Inferior parietal cortex (tissue), 1 donor: ENCODE results near the gene CX3CR1.
A peak's percentile ranks its signal among the peaks of the same experiment; 100 is the strongest.
"Not testable (repeated sequence)": the region's sequence is repeated elsewhere in the genome, so short reads cannot be mapped to it uniquely, and the experiment has no call there.

Experiments used
- DNase-seq: peaks from one replicate; pipeline ENCODE4 v3.0.0-alpha.2; 2016; ENCODE audit errors: extremely low spot score

Gene CX3CR1

DNA sequence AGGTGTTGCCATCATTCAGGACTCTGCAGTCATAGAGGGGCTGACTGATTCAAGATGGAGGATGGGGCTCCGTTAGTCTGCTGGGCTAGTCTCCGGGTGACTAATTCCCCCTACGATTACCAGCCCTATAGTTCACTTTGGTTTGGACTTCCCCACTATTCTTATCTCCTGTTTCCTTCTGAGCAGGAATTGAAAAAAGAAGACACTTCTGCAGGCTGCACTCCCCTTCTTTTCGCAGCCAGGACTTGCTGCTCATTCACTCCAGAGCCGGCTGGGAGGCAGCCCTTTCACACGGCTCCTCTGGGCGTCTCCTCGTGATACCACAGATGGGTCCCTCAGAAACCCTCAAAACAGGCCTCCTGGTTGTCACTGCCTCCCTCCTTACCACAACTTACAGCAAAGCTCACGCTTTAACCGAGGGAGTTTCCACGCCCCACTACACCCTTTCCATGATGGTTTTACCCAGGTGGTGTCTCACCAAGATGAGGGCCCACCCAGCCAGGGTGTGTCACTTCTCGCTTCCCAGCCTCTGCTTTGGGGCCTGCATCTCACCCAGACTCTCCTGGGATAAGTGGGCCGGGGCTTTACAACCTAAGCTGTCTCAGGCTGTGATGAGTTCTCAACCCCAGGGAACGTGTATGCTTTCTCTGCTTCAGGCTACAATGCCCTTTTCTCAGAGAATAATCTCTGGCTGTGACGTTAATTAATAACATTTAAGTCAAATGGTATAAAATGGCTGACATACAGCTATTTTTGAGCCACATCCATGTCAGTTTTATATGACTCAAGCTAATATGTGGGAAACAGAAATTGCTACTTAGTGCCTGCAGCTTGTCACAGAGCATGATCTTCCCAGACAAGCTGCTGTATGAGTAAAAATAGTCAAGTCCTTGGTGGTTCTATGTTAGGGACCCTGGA is 11.9 kb downstream of the CX3CR1 start:
- DNase-seq = no peak

DNA sequence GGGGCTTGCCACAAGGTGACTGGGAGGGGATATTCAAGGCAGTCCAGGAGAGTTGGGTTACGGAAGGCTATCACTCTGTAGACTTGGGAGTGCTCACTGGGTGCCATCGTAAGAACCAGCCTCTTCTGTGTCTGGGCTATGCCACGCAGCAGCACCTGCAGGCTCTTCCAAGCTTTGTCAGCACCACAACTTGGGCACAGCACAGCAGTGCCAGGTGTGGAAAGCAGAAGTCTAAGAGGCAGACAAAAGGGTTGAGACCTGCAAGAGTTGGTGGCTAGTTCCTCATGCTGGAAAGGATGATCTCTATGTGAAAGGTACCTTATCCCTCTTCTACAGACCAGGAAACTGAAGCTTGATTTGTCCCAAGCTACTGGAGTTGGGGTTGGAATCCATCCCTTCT is 15.8 kb downstream of the CX3CR1 start:
- no peak for DNase-seq

DNA sequence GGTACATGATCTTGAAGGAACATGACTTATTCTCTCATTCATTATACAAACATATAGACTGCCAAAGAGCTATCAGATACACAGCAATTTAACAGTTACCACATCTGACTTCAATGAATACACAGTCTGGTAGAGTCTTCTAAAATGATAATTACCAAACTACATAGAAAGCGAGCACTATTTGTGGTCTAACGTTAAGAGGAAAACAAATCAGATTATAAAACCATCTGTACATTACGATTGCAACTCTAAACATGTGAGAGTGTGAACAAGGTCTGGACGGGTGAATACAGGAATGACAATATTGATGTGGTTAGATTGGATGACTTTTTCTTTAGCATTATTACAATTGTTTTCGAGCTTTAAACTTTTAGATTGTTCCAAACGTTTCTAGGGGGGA is 16.3 kb downstream of the CX3CR1 start:
- DNase-seq = no peak

DNA sequence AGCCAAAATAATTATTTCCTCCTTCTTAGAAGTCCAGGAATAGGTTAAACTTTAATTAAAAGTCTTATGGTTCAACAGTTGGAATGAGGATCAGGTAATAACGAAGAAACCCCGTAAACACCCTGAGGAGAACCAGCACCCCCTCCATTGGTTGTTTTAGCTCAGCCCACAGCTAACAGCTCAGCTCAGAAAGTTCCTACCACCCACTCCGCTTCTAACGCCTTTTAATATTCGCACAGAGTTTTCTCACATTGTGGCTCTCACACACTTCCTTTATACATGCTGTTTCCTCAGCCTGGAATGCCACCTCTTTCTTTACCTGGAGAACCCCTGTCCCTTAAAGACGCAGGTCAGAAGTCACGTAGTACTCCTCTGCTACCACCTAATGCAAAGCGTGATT is 17.0 kb downstream of the CX3CR1 start:
- DNase-seq = no peak

DNA sequence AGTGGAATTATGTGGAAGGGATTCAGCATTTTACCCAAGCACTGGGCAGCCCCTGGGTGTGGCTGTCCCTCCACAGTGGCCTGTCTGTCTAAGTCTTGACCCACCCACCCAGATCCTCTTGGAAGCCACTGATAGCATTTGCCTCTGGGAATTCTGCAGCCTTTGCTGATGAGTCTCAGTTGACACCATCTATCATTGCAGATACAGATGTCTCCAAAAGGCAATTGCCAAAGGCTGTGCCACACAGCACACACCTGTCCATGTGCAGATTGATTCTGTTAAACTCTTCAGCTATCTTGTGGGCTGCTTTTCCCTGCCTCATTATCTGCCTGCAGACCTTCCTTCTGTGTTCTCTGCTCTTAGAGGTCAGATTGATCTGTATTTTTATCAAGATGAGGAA is 18.1 kb downstream of the CX3CR1 start:
- DNase-seq = no peak

DNA sequence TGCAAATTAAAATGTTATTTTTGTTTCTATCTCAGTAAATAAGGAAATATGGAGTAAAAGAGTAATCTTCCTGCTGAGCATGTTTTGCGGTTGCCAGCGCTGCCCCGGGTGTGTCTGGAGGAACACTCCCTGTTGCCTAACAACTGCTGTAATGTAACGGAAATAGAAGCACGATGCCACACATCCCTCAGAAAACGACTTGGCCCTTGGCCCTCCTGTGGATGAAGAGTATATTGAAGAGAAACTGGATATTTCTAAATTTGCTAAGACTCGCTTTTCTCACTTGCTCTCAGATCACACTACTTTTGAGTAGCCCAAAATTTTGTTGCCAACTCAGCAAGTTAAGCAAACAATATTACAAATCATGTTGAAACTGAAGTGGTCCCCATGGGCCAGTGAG is 18.9 kb downstream of the CX3CR1 start:
- DNase-seq = peak; percentile 39

DNA sequence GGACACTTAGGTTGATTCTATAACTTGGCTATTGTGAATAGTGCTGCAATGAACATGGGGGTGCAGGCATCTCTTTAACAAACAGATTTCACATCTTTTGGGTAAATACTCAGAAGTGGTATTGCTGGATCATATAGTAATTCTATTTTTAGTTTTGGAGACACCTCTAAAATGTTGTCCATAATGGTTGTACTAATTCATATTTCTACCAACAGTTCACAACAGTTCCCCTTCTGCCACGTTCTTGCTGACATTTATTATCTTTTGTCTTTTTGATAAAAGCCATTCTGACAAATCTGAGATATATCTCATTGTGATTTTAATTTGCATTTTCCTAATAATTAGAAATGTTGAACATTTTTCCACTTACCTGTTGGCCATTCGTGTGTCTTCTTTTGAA is 19.5 kb downstream of the CX3CR1 start:
- DNase-seq = no peak

DNA sequence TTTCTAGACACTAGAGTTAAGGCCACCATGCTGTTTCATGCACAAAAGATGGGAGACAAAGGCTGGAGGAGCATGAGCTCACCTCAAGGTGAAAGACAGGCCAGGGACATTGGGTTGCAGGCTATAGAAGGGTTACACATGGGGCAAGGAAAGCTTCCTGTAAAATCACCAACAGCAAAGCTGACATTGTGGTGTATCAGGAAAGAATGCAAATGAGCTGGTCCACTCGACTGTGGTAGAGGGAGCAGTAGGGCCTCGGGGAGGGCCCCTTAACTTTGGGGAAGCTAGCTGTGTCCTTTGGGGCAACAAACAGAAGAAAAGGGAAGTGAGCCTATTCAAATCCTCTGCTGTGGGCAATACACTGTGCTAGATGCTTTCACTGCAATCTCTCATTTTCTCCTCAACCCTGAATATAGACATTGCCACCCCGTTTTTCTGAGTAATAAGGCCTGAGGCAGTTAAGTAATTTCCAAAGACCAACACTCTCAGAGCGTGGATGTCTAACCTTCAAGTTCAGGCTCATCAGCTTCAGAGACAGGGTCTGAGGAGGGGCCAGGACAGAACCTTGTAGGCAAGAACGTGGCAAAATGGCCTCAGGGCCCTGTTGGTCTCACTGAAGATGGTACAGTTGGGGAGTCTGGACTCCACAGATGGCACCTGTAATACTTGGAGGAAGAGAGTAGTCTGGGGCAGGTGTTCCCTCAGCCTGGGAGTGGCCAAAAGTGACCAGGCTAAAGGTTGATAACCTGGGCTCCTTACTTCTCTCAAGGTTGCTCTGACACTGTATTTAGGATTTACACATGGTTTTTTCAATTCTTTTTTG is 24.1 kb downstream of the CX3CR1 start:
- no peak for DNase-seq

DNA sequence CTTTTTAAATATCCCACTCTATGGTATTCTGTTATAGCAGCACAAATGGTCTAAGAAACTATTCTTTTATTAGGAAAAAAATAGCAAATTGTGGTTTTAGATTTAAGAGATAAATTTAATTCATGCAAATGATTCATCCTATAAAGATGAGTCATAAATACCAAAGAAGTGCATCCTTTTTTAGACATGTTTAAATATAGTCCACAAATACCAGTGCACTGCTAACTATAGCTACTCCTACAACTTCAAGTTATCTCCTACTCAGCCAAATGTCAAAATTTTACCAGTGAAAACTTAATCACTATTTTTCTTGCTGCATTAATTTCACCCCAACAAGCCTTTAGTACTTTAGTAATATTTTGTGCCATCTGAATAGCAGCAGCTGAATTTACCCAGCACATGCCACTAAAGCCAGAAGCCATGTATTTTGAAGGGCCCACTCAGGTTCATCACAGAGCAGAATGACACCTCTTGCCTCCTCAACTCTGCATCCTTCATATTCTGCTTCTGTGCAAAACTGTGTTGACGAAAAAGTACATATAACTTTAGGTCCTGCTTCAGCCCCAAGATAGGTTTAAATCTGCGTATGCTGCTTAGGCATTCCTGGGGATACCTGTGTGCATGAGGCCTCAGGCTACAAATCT is 24.9 kb downstream of the CX3CR1 start:
- DNase-seq = peak; percentile 14

DNA sequence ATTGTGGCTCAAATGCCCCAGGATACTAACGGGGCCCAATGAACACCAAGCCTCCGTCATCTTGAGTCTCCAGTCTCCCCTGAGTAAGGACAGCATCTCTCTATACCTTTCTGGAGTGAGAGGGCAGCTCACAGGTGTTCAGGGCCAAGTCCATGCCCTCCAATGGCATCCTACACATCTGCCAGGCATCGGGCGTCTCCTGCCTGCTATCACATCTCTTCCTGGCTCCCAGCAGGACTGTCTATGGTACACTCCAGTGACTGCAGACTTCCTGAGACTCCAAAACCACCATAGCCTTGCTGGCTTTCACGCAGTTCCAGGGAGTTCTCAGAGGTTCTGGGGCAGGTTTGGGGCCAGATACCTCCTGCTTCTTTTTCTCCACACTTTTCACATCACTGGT is 28.3 kb downstream of the CX3CR1 start:
- no peak for DNase-seq

DNA sequence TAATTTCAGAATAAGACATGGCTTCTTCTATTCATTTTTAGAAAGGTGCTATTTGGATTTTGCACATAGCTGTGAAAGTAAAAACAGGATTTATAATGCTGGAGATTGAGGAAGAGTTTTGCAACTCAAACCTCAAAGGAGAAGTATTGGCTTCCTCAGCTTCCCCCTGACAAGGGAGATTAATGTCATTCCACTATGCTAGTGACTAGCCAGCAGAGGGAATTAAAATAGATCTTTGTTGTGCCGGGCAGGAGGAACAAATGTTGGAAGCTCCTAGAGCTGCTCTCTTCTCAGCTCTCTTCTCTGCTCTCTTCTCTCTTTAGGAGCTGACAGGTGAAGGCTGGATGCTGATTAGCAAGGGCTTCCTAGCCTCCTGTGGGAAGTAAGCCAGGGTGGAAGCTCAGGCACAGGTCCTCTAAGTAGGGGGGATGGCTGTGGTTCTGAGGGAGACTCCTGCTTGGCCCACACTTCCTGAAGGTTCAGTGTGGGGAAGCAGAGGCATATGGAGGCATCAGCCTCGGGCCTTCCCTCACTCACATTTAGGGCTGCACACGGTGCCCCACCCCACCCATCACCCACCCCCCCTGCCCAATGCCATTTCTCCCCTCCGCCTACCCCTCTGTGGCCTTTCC is 29.6 kb downstream of the CX3CR1 start:
- peak; percentile 27 for DNase-seq

DNA sequence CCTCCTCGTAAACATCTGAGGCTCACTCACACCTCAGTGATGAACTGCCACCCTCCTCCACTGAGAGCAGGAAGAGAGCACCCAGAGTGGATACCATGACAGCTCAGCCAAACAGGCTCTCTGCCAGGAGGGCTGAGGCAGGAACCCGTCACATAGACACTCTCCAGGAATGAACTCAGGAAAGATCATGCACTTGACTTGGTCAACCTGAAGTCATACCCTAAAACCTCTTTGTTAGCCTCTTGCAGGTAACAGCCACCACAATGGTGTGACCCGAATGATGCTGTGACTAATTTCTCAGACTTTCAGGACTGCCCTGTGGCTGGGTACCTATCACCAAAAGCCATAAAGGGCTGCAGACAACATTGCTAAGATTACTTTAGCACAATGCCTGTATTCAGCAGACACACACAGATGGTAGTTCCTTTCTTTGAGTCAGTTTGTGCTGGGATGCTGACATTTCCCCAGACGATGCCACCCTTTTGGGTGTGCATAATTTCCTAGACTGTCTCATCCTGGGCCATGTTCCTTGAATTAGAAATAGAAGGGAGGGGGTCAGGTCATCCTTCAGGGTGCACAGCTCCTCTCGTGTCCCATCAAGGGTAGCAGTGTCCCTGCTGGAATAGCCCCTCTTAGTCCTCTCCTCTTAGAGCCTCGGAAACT is 30.3 kb downstream of the CX3CR1 start:
- no peak for DNase-seq

DNA sequence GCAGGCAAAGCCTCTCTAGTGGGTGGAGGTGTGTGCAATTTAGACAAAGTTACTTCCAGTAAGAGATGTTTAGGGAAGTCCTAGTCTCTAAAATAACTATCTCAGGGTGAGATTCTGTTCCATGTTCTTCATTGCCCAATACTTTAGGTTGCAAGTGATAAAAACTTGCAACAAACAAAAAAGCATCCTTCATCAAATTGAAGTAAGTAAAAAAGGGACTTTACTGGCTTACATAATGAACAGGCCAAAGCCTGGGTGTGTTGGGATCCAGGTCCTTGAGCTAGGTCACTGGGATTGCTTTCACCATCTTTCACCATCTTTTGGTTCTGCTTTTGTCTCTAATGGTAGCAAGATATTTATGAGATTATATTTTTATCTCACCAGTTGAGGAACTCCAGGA is 38.3 kb downstream of the CX3CR1 start:
- DNase-seq = no peak

DNA sequence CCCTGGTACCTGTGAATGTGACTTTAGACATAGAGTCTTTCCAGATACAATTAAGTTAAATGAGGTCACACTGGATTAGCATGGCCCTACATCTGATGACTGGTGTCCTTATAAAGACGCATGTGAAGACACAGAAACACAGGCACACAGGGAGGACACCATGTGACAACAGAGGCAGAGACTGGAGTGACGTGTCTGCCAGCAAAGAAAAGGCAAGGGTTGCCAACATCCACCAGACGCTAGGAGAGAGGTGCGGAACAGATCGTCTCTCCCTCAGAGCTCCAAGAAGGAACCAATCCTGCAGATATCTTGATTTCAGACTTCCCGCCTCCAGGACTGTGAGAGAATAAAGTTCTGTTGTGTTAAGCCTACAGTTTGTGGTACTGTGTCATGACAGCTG is 42.8 kb downstream of the CX3CR1 start:
- no peak for DNase-seq

DNA sequence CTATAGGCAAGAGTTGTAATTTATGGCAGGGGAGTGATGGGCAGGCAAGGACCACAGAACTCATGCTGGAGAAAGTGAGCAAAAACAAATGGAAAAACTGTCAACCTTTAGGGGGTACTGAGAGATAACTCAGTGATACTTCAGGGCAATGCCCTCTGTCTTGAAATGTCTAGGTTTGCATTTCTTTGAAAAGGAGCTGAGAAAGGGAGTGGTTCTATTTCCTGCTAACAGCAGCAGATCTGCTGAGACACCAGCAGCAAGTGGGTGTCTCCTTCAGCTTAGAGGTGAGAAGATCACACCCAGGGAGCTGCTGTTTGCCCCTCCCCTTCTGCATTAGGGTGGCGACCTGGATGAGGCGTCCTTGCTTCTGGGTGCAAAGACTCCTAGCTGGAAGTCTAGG is 45.2 kb downstream of the CX3CR1 start:
- DNase-seq = no peak

DNA sequence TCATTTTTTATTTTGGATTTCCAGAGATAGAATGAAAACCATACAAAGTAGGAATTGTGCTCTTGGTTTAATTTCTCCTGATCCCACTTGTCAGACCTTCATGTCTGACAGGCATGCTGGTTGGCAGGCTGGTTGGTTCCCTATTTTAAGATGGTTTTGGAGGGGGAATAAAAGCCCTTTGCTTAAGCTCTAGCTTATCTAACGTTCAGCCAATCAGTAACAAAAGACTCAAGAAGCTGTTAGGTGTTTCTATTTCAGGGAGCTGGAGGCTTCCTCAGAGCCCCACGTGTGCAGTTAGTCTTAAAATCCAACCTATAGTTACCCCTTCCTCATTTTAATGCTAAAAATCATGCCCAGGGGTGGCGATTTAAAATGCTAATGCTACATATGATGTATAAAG is 47.0 kb downstream of the CX3CR1 start:
- no peak for DNase-seq

DNA sequence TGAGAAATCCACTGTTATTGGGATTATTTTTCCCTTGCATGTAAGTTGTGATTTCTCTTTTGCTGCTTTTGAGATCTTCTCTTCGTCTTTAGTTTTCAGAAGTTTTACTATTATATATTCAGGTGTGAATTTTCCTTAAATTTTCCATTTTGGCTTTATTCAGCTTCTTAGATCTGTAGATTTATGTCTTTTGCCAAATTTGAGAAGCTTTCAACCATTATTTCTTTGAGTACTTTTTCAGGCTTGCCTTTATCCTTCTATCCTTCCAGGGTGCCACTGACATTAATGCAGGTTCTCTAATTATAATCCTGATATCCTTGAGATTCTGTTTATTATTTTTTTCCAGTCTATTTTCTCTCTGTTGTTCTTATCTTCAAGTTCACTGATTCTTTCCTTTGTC is 49.4 kb downstream of the CX3CR1 start:
- no peak for DNase-seq

DNA sequence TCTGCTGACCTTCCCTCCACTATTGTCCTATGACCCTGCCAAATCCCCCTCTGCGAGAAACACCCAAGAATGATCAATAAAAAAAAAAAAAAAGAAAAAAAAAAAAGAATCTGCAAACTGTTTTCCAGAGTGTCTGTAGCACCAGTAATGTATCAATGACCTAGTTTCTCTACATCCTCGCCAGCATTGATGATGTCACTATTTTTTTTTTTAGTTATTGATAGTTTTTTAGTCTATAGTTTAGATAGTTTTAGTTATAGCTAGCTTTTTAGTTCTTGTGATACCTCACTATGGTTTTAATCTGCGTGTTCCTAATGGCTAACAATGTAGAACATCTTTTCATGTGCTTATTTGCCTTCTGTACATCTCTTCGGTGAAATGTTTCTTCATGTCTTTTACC is 51.3 kb downstream of the CX3CR1 start:
- no peak for DNase-seq

DNA sequence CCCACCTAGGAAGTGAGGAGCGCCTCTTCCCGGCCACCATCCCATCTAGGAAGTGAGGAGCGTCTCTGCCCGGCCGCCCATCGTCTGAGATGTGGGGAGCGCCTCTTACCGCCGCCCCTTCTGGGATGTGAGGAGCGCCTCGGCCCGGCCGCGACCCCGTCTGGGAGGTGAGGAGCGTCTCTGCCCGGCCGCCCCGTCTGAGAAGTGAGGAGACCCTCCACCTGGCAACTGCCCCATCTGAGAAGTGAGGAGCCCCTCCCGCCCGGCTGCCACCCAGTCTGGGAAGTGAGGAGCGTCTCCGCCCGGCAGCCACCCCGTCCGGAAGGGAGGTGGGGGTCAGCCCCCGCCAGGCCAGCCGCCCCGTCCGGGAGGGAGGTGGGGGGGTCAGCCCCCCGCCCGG is 52.2 kb downstream of the CX3CR1 start:
- DNase-seq = not testable (repeated sequence)

DNA sequence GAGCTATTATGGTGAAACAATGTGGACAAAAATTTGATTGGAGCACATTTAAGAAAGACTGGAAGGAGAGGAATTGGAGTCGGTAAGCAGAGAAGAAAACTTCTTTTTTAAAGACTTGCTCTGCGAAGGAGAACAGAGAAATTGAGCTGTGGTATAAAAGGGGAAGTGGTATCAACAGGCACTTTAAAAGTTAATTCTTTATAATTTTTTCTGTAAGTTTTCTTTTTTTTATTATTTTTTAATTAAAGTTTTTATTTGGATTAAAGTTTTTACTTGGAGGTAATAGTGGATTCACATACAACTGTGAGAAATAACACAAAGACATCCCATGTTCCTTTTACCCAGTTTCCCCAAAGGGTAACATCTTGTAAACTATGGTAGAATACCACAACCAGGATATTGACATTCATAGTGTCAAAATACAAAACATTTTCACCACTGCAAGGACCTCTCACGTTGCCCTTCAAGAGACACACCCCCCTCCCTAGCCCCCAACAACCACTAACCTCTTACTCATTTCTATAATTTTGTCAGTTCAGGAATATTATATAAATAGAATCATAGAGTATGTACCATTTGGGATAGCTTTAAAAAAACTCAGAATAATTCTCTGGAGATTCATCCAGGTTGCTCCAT is 53.6 kb downstream of the CX3CR1 start:
- no peak for DNase-seq

DNA sequence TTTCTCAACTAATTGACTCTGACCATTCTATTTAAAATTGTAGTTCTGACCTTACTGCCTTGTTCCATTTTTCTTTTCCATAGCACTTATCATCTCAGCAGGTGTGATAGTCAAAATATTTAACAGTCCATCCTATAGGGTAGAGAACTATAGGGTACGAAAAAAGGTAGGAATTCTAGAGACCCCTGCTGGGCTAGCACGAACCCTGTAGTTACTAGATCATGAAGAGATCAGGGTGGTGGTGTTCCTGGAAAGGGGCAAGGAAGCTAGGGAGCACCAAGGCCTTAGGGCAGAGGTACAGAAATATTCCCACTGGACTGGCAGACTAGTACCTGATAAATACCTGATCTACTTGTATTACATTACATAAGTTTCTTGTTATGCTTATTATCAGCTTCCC is 55.5 kb downstream of the CX3CR1 start:
- no peak for DNase-seq
